HG03432 (cell line): ENCODE results near the gene ZNF827.
A peak's percentile ranks its signal among the peaks of the same experiment; 100 is the strongest.

Source experiments
- ATAC-seq: cut with Tn5 transposase; IDR thresholded peaks from one replicate; pipeline ENCODE4 v1.9.1; 2021; ENCODE audit warnings: mild to moderate bottlenecking, moderate library complexity; ENCODE audit not compliant: unreplicated experiment

ZNF827 gene

GRCh38 chr4:145732001-145732815 is 206.4 kb downstream of the ZNF827 start:
- no peak for ATAC-seq

- no peak for ATAC-seq
These were observed 207.6 kb downstream of the ZNF827 start for GRCh38 chr4:145731028-145731427.

- no peak for ATAC-seq
These were observed 208.6 kb downstream of the ZNF827 start for GRCh38 chr4:145730026-145730425.

- no peak for ATAC-seq
These were observed 215.3 kb downstream of the ZNF827 start for GRCh38 chr4:145723336-145723735.

GRCh38 chr4:145722561-145722960 is 216.1 kb downstream of the ZNF827 start:
- ATAC-seq = no peak

GRCh38 chr4:145720656-145721055 is 218.0 kb downstream of the ZNF827 start:
- ATAC-seq = peak; percentile 34

- ATAC-seq = peak; percentile 86
These were observed 218.6 kb downstream of the ZNF827 start for GRCh38 chr4:145719752-145720624.

- ATAC-seq = no peak
These were observed 221.9 kb downstream of the ZNF827 start for GRCh38 chr4:145716661-145717200.

GRCh38 chr4:145716200-145716599 is 222.4 kb downstream of the ZNF827 start:
- ATAC-seq = no peak

- peak; percentile 87 for ATAC-seq
These were observed 228.8 kb downstream of the ZNF827 start for GRCh38 chr4:145709843-145710242.

- ATAC-seq = peak; percentile 25
These were observed 229.3 kb downstream of the ZNF827 start for GRCh38 chr4:145709336-145709735.
